K562 (cell line): ENCODE results near the gene RALGAPA2. TPM values are rescaled to one million over a fixed set of nuclear protein-coding genes. Genes with fewer than 3 reads are reported as not detected.

Experiments
- ATAC-seq: fragments of 200-7000 bp; cut with Tn5 transposase; 3 replicates; pipeline ENCODE4 v1.9.1; 2020; ENCODE audit warnings: moderate library complexity
- BruUV-seq: library from RNA; stranded (reverse); fragments of 400-500 nt; replicated peaks from 2 replicates; lab custom pipeline; 2021; lab: Mats Ljungman, UMichigan
- CTCF ChIA-PET: fragments of 300-600 bp; formaldehyde crosslinking; extraction: SDS; loops from one replicate; lab custom pipeline; 2021; ENCODE audit warnings: low intra/inter-chr PET ratio; lab: Yijun Ruan, JAX
- POLR2A ChIA-PET: fragments of 300-600, 350-650 bp; sonication (Branson Sonifier 250); formaldehyde crosslinking; extraction: SDS; loops from one replicate; lab custom pipeline; 2021; ENCODE audit warnings: antibody characterized with exemption, inconsistent platforms; lab: Yijun Ruan, JAX
- DNase-seq, 4 experiments: peaks; one replicate each; pipeline versions ENCODE4 v3.0.0 to v3.0.0-alpha.2; 2011 to 2018; ENCODE audit warnings: low spot score in 3 of 4, mixed read lengths in 3 of 4; ENCODE audit errors: extremely low read depth in 1 of 4
- FAIRE-seq: peaks from 2 replicates; lab custom pipeline; 2011; peaks lifted over from hg19 to GRCh38; lab: Jason Lieb, UNC
- H2AFZ ChIP-seq: 2 replicates; pipeline ENCODE4 v1.6.0; 2011; ENCODE audit warnings: low read depth, low read length, control low read depth, inconsistent platforms
- H3K27ac ChIP-seq: fragments of 200-600 bp; 3 replicates; pipeline ENCODE4 v1.8.0; 2011; ENCODE audit warnings: low read depth, mild to moderate bottlenecking, control low read depth, inconsistent platforms, low read length, moderate library complexity, mixed read lengths; ENCODE audit errors: extremely low read depth
- H3K27me3 ChIP-seq, 2 experiments: fragments of 300-600 bp in 1 of 2; 2 replicates in 1 of 2; 3 replicates in 1 of 2; pipeline versions ENCODE4 v1.6.0 to v1.8.0; 2011; ENCODE audit warnings: inconsistent platforms in 2 of 2, low read length in 2 of 2, mild to moderate bottlenecking in 1 of 2, mixed read lengths in 1 of 2, moderate library complexity in 1 of 2; ENCODE audit not compliant: control insufficient read depth in 2 of 2, insufficient read depth in 2 of 2
- H3K36me3 ChIP-seq: fragments of 300-600 bp; 3 replicates; pipeline ENCODE4 v1.8.0; 2011; ENCODE audit warnings: mild to moderate bottlenecking, low read length, inconsistent platforms; ENCODE audit not compliant: control insufficient read depth, insufficient read depth
- H3K4me1 ChIP-seq, 2 experiments: fragments of 200-600 bp in 1 of 2; replicated peaks in 1 of 2; 2 replicates in 1 of 2; 3 replicates in 1 of 2; pipeline versions ENCODE4 v1.5.1 to v1.8.0; 2011; ENCODE audit warnings: inconsistent platforms in 2 of 2, low read length in 2 of 2, mild to moderate bottlenecking in 1 of 2, mixed read lengths in 1 of 2, moderate library complexity in 1 of 2; ENCODE audit not compliant: control insufficient read depth in 2 of 2, insufficient read depth in 2 of 2
- H3K4me2 ChIP-seq: 2 replicates; pipeline ENCODE4 v1.6.1; 2011; ENCODE audit warnings: low read length, control low read depth, inconsistent platforms, mixed read lengths; ENCODE audit not compliant: insufficient read depth
- H3K4me3 ChIP-seq: fragments of 200-600 bp; sonication (generic), shearing (Covaris generic); 2 replicates; pipeline ENCODE4 v1.5.1; 2016; ENCODE audit warnings: control low read depth, inconsistent platforms
- H3K79me2 ChIP-seq: fragments of 200-600 bp; 3 replicates; pipeline ENCODE4 v1.8.0; 2011; ENCODE audit warnings: low read length, inconsistent platforms; ENCODE audit not compliant: control insufficient read depth, insufficient read depth
- H3K9ac ChIP-seq, 2 experiments: 2 replicates each; pipeline versions ENCODE4 v1.6.0 to v1.6.1; 2011; ENCODE audit warnings: low read depth in 2 of 2, low read length in 2 of 2, control low read depth in 1 of 2, inconsistent platforms in 1 of 2, mild to moderate bottlenecking in 1 of 2, mixed read lengths in 1 of 2; ENCODE audit not compliant: insufficient read depth in 1 of 2
- H3K9me1 ChIP-seq: one replicate; pipeline ENCODE4 v1.6.0; 2011; ENCODE audit warnings: inconsistent platforms, mild to moderate bottlenecking, low read length, moderate library complexity; ENCODE audit not compliant: control insufficient read depth, insufficient read depth
- H3K9me3 ChIP-seq: replicated peaks from 2 replicates; pipeline ENCODE4 v1.5.1; 2011; ENCODE audit warnings: low read depth, low read length, inconsistent platforms; ENCODE audit not compliant: control insufficient read depth, insufficient read depth
- H4K20me1 ChIP-seq: replicated peaks from 2 replicates; pipeline ENCODE4 v1.6.1; 2011; ENCODE audit warnings: low read length, inconsistent platforms, mixed read lengths; ENCODE audit not compliant: control insufficient read depth, insufficient read depth
- C11orf30 ChIP-seq: fragments of 450-650 bp; IDR thresholded peaks from 2 replicates; pipeline ENCODE4 v1.6.1; 2016; ENCODE audit warnings: low read depth, mild to moderate bottlenecking
- CEBPZ ChIP-seq: fragments of 150-350 bp; IDR thresholded peaks from 2 replicates; pipeline ENCODE4 v1.6.1; 2014; ENCODE audit warnings: low read depth, mild to moderate bottlenecking, low read length, borderline replicate concordance
- GATAD2B ChIP-seq: fragments of 450-650 bp; IDR thresholded peaks from 2 replicates; pipeline ENCODE4 v1.6.1; 2017; ENCODE audit warnings: mild to moderate bottlenecking, borderline replicate concordance
- MAFF ChIP-seq: IDR thresholded peaks from 2 replicates; pipeline ENCODE4 v1.6.1; 2012; ENCODE audit warnings: low read length, improper control_type of control experiment
- MAFG ChIP-seq: fragments of 450-650 bp; conservative IDR thresholded peaks from 2 replicates; pipeline ENCODE4 v1.6.1; 2016; ENCODE audit warnings: missing genetic modification characterization, missing compliant biosample characterization
- MAFK ChIP-seq: IDR thresholded peaks from 2 replicates; pipeline ENCODE4 v1.6.1; 2011; ENCODE audit warnings: low read length, improper control_type of control experiment
- SRSF1 ChIP-seq: fragments of 200-400 bp; formaldehyde crosslinking; IDR thresholded peaks from 2 replicates; pipeline ENCODE4 v1.6.1; 2017; ENCODE audit warnings: mild to moderate bottlenecking, low read depth, low read length, moderate library complexity
- ZNF316 ChIP-seq: fragments of 450-650 bp; IDR thresholded peaks from 2 replicates; pipeline ENCODE4 v1.6.1; 2016
- WGBS: fragments of 100-300 bp; shearing (Covaris generic); methylation state at CpG from one replicate; pipeline ENCODE4 v1.1.6; 2016; ENCODE audit warnings: low coverage, mixed read lengths; ENCODE audit not compliant: insufficient coverage; ENCODE audit errors: missing lambda C conversion rate; 5-methylcytosine and 5-hydroxymethylcytosine counted together
- in situ Hi-C: fragments of 300-500 bp; cut with MboI; formaldehyde crosslinking; loops from 4 replicates; pipeline ENCODE4 v1.15.0; 2018; ENCODE audit warnings: inconsistent platforms, mixed read lengths
- intact Hi-C: fragments of 100-400 bp; cut with micrococcal nuclease; formaldehyde crosslinking; loops from 2 replicates; pipeline ENCODE4 v1.14.2; 2022
- polyA plus RNA-seq, 8 experiments: library from polyadenylated mRNA; depleted of rRNA in 4 of 8; stranded (reverse) in 5 of 8; unstranded in 3 of 8; fragments of >200 nt; fragmentation: Nextera tagmentation in 2 of 8; fragmentation: Illumina TruSeq in 1 of 8; extraction: Ambion mirVana in 2 of 8; extraction: Trizol in 1 of 8; gene quantifications; 2 replicates each; pipeline versions ENCODE4 v1.2.1 to v1.2.3, GENCODE V29; 2011 to 2014; ENCODE audit warnings: inconsistent platforms in 1 of 8, missing spikeins in 1 of 8
- total RNA-seq, 7 experiments: library from RNA; depleted of rRNA in 6 of 7; stranded (reverse); fragments of >200 nt in 6 of 7; fragmentation: Illumina TruSeq in 2 of 7; extraction: Trizol in 2 of 7; gene quantifications; 2 replicates each; pipeline versions ENCODE4 v1.2.1 to v1.2.3, GENCODE V29; 2011 to 2021; ENCODE audit warnings: low replicate concordance in 1 of 7
- TF ChIP-seq, protein P1 (sequence below): fragments of 200-600 bp; sonication (generic); IDR thresholded peaks from one replicate; pipeline ENCODE4 v1.6.1; 2012; ENCODE audit warnings: mild to moderate bottlenecking, low read depth, low read length, inconsistent platforms

The RALGAPA2 gene
- total and polyA plus RNA-seq, 9 of the 15 experiments (the other 6 are each of a cell fraction or from before 2014, with no cell fraction given), result 0.35 to 2.7 (median 1.4) TPM

GRCh38 chr20:20721489-20721888 is 9.0 kb upstream of the RALGAPA2 start:
- FAIRE-seq (no peak), ATAC-seq (no peak), DNase-seq (no peak)
- Histone ChIP-seq H3K4me1 (no peaks in the 10 kb centered on the region; a peak in 1 of 5 replicates), H3K4me3 (no peak overlapping the region), H3K9ac (no peak overlapping the region), H3K36me3 (no peaks in the 10 kb centered on the region), H4K20me1 (no peaks in the 10 kb centered on the region), H3K9me1 (no peaks in the 10 kb centered on the region), H3K9me3 (no peaks in the 10 kb centered on the region), H3K27me3 (0 out of 5 replicates have a peak, but pooled peaks cover 0 to 4% of the 10 kb centered on the region in 2 experiments), H3K79me2 (no peaks in the 10 kb centered on the region), H3K4me2 (no peak overlapping the region), H3K27ac (no peak overlapping the region), H2AFZ (no peak overlapping the region)
- intact Hi-C loops (no loop called here), in situ Hi-C loops (no loop called here)
- CTCF ChIA-PET, result no interaction called here
- no TSS peak for BruUV-seq
- POLR2A ChIA-PET, result no interaction called here
- TF ChIP-seq MAFK, result peak; percentile 92
- TF ChIP-seq ZNF316, result peak; percentile 98
- no peak for TF ChIP-seq SRSF1
- TF ChIP-seq CEBPZ, result no peak
- peak; percentile 89 for TF ChIP-seq MAFF
- TF ChIP-seq, protein P1, sequence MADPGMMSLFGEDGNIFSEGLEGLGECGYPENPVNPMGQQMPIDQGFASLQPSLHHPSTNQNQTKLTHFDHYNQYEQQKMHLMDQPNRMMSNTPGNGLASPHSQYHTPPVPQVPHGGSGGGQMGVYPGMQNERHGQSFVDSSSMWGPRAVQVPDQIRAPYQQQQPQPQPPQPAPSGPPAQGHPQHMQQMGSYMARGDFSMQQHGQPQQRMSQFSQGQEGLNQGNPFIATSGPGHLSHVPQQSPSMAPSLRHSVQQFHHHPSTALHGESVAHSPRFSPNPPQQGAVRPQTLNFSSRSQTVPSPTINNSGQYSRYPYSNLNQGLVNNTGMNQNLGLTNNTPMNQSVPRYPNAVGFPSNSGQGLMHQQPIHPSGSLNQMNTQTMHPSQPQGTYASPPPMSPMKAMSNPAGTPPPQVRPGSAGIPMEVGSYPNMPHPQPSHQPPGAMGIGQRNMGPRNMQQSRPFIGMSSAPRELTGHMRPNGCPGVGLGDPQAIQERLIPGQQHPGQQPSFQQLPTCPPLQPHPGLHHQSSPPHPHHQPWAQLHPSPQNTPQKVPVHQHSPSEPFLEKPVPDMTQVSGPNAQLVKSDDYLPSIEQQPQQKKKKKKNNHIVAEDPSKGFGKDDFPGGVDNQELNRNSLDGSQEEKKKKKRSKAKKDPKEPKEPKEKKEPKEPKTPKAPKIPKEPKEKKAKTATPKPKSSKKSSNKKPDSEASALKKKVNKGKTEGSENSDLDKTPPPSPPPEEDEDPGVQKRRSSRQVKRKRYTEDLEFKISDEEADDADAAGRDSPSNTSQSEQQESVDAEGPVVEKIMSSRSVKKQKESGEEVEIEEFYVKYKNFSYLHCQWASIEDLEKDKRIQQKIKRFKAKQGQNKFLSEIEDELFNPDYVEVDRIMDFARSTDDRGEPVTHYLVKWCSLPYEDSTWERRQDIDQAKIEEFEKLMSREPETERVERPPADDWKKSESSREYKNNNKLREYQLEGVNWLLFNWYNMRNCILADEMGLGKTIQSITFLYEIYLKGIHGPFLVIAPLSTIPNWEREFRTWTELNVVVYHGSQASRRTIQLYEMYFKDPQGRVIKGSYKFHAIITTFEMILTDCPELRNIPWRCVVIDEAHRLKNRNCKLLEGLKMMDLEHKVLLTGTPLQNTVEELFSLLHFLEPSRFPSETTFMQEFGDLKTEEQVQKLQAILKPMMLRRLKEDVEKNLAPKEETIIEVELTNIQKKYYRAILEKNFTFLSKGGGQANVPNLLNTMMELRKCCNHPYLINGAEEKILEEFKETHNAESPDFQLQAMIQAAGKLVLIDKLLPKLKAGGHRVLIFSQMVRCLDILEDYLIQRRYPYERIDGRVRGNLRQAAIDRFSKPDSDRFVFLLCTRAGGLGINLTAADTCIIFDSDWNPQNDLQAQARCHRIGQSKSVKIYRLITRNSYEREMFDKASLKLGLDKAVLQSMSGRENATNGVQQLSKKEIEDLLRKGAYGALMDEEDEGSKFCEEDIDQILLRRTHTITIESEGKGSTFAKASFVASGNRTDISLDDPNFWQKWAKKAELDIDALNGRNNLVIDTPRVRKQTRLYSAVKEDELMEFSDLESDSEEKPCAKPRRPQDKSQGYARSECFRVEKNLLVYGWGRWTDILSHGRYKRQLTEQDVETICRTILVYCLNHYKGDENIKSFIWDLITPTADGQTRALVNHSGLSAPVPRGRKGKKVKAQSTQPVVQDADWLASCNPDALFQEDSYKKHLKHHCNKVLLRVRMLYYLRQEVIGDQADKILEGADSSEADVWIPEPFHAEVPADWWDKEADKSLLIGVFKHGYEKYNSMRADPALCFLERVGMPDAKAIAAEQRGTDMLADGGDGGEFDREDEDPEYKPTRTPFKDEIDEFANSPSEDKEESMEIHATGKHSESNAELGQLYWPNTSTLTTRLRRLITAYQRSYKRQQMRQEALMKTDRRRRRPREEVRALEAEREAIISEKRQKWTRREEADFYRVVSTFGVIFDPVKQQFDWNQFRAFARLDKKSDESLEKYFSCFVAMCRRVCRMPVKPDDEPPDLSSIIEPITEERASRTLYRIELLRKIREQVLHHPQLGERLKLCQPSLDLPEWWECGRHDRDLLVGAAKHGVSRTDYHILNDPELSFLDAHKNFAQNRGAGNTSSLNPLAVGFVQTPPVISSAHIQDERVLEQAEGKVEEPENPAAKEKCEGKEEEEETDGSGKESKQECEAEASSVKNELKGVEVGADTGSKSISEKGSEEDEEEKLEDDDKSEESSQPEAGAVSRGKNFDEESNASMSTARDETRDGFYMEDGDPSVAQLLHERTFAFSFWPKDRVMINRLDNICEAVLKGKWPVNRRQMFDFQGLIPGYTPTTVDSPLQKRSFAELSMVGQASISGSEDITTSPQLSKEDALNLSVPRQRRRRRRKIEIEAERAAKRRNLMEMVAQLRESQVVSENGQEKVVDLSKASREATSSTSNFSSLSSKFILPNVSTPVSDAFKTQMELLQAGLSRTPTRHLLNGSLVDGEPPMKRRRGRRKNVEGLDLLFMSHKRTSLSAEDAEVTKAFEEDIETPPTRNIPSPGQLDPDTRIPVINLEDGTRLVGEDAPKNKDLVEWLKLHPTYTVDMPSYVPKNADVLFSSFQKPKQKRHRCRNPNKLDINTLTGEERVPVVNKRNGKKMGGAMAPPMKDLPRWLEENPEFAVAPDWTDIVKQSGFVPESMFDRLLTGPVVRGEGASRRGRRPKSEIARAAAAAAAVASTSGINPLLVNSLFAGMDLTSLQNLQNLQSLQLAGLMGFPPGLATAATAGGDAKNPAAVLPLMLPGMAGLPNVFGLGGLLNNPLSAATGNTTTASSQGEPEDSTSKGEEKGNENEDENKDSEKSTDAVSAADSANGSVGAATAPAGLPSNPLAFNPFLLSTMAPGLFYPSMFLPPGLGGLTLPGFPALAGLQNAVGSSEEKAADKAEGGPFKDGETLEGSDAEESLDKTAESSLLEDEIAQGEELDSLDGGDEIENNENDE, result no peak
- peak; percentile 89 for TF ChIP-seq MAFG (tag)
- TF ChIP-seq C11orf30, result peak; percentile 93
- TF ChIP-seq GATAD2B, result no peak
- 20% methylated on average over 1 of the region's 4 CpGs for WGBS
